HFF-Myc (cell line): ENCODE results near the gene NCKIPSD.
A peak's percentile ranks its signal among the peaks of the same experiment; 100 is the strongest.

Experiments
- DNase-seq: peaks from one replicate; pipeline ENCODE4 v3.0.0-alpha.2; 2011; ENCODE audit warnings: low read depth; ENCODE audit errors: extremely low read depth
- H3K4me3 ChIP-seq: replicated peaks from 2 replicates; pipeline ENCODE4 v1.5.1; 2011; ENCODE audit warnings: low read depth, mild to moderate bottlenecking, control low read depth, low read length
- TF ChIP-seq, protein P1 (sequence below): IDR thresholded peaks from 2 replicates; pipeline ENCODE4 v1.5.1; 2012; ENCODE audit warnings: mild to moderate bottlenecking, low read depth, low read length, control low read depth; ENCODE audit errors: missing control alignments

Gene NCKIPSD

DNA sequence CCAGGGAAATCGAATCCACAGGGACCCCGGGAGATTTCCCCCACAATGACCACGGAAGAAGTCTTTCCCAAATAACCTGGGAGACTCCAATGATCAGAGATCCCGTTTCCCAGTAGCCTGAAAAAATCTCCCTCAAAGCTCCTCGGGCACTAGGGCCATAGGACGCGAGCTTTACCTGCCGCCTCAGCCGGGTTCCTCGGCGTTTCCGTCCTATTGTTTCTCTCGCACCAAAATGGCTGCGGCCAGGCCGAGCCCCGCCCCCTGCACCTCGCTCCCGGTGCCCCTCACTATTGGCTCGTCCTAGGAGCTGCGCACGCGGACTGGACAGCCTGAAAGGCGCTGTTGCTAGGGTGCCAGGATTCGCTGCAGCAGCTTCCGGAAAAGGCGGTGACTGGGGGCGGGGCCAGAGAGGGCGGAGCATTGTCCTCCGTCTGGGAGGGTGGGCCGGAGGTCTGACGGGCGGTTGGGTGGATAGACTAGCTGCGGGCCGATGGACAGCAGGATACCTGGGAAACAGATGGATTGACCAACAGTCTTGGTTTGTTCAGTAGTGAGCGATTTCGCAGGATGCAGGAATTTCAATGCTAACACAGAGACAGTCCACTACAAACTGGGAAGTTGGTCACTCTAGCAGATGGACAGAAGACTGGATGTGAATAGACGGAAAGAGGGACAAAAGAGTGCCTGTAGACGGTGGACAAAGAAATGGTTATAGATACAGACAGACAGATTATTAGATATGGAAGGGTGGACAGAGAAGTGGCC, 31.4 kb upstream of the NCKIPSD start, which contains the start of gene IP6K2:
IP6K2 (minus strand) TSS at position 240 of the 765 bp plus-strand sequence. CDS start 21,930 bp downstream, outside the sequence.
- DNase-seq, result peak; percentile 95
- peak within 1 kb of the TSS; percentile 91 for H3K4me3 ChIP-seq
- TF ChIP-seq, protein P1, sequence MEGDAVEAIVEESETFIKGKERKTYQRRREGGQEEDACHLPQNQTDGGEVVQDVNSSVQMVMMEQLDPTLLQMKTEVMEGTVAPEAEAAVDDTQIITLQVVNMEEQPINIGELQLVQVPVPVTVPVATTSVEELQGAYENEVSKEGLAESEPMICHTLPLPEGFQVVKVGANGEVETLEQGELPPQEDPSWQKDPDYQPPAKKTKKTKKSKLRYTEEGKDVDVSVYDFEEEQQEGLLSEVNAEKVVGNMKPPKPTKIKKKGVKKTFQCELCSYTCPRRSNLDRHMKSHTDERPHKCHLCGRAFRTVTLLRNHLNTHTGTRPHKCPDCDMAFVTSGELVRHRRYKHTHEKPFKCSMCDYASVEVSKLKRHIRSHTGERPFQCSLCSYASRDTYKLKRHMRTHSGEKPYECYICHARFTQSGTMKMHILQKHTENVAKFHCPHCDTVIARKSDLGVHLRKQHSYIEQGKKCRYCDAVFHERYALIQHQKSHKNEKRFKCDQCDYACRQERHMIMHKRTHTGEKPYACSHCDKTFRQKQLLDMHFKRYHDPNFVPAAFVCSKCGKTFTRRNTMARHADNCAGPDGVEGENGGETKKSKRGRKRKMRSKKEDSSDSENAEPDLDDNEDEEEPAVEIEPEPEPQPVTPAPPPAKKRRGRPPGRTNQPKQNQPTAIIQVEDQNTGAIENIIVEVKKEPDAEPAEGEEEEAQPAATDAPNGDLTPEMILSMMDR, result no peak

DNA sequence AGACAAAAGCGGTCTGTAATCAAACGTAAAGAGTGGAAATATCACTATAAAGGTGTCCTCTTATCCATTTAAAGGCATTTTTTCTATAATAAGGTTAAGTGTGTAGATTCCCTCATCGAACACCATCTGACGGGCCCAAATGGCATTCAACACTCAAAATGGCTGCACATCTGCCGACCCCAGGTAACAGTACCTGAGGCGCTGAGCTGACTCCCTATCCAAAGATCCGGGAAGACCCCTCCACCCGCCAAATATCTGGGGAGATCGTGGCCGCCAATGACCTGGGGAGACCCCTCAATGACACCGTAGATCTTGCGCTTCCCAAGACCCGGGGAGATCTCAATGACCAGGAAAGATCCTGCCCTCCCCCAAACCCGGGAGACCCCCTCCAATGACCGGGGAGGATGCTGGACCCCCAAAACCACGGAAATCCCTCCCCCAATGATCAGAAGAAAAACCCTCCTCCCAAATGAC, 30.8 kb upstream of the NCKIPSD start:
- TF ChIP-seq, protein P1, result no peak
- DNase-seq, result no peak
- H3K4me3 ChIP-seq, result peak overlapping the region; percentile 91

DNA sequence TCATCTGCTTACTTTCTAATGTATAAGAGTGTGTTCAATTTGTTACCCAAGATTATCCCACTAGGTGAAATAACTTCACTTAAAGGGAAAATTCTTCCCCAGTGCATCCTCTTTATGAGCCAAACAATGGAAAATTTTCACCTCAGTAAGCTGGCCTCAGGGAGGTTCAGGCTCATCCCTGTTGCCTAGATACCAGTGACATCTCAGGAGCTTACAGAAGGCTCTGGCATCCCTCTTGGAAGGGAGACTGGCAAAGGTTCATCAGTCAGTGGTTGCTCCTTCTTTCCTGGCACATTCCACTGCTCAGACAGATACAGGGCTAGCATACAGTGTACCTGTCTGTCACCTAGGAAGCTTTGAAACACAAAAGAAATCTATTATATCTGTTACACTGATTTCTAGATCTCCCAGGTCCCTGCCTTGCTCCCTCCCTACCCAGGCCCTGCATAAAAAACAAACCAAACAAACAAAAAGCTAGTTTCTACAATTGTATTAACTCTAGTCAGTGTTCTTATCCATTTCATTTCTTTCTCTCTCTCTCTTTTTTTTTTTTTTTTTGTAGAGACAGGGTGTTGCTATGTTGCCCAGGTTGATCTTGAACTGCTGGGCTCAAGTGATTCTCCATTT, 29.6 kb upstream of the NCKIPSD start:
- H3K4me3 ChIP-seq, result peak overlapping the region; percentile 91
- no peak for DNase-seq
- TF ChIP-seq, protein P1, result no peak

DNA sequence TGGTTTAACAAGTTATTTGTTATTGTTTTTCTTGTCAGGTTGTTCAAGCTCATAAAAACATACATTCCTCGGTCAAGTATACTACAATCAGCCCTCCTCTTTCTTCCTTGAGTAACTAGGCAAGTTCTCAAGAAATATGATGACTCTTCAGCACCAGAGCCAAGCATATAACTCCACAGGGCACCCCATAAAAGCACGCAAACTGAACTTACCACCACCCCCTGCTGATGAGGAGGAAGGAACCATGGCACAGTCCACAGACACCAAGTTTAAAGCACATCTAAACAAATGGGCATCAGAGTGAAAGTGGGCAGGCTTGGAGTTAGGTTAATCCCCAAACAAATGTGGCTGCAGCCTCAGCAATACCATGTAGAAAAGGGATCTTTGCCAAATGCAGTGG, 26.0 kb upstream of the NCKIPSD start:
- TF ChIP-seq, protein P1, result no peak
- no peak overlapping the region for H3K4me3 ChIP-seq
- no peak for DNase-seq

DNA sequence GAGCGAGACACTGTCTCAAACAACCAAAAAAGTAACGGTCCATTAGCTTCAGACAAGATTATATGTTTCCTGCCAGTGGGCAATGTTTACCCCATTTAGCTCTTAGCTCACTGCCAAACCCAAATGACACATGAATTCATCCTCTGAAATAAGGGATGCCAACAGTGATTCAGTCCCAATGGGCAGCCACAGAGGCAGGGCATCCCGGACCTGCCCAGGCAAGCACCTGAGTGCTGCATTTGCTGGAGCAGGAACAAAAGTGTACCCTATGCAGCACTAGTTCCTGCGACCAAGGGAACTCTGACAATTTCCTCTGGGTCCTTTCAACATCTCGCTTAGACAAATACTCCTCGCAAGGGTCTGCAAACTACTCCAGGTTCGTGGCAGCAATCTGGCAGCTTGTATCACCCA, 23.3 kb upstream of the NCKIPSD start:
- TF ChIP-seq, protein P1, result no peak
- H3K4me3 ChIP-seq, result no peak overlapping the region
- DNase-seq, result no peak

DNA sequence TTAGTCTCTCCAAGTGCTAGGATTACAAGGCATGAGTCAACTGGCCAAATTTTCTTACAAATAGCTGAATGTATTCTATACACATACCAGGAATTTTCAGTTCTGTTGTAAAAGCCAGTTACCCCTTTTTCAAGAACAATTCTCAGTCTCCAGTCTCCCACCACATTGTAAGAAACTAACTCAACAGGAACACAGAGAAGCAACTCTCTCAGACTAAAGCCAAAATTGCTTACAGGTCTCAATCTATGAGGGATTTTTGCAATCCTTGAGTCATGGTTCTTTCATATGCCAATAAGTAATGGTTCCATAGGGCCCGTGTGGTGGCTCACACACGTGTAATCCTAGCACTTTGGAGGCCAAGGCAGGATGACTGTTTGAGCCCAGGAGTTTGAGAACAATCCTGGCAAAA, 22.8 kb upstream of the NCKIPSD start:
- DNase-seq, result no peak
- TF ChIP-seq, protein P1, result no peak
- no peak overlapping the region for H3K4me3 ChIP-seq
